ENCODE results near the gene PARD6G.
"Not testable (repeated sequence)": the region's sequence is repeated elsewhere in the genome, so short reads cannot be mapped to it uniquely, and the experiment has no call there.

Gene PARD6G

DNA sequence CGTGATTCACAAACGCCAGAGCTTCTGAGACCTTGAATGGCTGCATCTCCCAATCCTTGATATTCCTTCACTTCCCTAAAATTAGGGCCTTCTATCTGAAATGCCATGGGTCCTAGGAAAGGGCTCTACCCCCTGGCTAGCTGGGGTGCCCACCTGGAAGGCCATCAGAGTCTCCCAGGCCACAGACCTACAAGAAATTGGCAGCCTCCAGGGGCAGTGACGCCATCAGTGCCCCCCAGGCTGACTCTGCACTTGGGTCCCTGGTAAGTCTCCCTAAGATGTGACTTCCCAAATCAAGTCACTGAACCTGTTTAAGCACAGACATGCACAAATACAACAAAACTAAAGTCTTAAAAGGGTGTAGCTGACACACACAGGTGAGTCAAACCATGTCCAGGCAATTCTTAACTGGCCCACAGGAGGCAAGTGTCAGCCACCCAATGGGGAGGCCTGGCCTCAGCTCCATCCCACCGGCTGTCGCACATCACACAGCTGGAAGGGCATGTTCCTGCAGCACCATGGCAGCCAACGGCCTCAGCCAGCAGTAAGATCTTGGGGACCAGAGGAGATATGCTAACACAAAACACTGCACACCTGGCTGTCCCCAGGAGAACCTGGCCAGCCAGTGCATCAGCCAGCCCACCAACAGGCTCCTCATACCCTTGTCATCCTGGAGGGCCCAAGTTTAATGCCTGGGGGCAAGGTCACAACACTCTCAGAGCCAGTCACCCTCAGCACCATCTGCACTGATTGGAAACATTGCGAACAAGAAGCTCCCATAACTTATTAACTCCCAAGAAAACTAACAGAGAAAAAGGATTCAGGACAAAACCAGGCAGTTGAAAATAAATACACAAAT, 5.2 kb downstream of the PARD6G start:
- DNase-seq (ENCODE audit: low spot score) = no peak
- FAIRE-seq = no peak

DNA sequence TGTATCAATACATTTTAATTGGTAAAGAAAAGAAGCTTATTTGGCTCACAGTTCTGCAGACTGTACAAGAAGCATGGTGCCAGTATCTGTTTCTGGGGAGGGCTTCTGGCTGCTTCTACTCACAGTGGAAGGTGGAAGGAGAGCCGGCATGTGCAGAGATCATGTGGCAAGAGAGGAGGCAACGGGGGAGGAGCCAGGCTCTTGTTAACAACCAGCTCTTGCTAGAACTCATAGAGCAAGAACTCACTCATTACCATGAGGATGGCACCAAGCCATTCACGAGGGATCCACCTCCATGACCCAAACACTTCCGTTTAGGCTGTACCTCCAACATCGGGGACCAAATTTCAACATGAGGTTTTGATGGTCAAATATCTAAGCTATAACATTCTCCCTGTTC, 7.5 kb downstream of the PARD6G start:
- DNase-seq (ENCODE audit: low spot score) (no peak), FAIRE-seq (no peak)

DNA sequence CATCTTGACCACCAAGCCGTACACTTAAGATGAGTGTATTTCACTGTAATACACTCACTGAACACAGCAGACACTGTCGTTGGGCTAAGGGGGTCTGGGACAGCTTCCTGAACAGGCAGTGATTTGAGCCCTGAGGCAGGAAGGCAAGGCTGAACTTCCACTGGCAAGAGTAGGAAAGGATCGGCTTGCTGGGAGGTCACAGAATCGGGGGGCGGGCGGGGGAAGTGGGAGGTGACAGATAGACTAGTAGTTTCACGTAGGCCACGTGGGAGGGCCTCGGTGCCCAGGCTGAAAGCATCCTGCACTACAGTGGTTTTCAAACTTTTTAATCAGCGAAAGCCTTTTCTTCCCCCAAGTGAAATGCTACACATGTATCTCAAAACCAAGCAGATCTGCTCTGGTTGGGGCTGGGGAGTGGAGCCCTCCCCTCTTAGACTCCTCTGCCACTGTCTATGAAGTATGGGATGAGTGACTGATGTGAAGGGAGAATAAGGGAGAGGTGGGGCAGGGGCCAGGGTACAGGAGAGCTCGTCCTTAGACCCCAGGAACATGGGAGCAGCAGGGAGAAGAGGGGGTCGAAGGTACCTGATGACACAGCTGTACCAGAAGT, 8.6 kb downstream of the PARD6G start:
- no peak for FAIRE-seq
- no peak for DNase-seq (ENCODE audit: low spot score)

DNA sequence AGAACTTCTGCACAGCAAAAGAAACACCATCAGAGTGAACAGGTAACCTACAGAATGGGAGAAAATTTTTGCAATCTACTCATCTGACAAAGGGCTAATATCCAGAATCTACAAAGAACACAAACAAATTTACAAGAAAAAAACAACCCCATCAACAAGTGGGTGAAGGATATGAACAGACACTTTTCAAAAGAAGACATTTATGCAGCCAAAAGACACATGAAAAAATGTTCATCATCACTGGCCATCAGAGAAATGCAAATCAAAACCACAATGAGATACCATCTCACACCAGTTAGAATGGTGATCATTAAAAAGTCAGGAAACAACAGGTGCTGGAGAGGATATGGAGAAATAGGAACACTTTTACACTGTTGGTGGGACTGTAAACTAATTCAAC, 9.8 kb downstream of the PARD6G start:
- not testable (repeated sequence) for FAIRE-seq

DNA sequence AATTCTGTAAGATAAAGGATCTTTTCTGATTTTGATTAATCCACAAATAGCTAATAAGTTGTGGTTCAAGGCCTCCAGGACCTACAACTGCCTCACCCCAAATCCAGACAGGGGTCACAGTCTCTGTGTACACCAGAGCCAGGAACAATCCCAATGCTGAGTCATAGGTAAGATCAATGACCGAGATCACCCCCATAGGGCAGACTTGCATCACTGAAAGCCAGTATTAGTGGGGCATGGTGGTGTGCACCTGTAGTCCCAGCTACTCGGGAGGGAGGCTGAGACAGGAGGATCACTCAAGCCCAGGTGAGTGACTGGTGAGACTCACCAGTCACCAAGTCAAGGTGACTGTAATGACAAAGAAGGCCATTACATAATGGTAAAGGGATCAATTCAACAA, 12.9 kb downstream of the PARD6G start:
- no peak for DNase-seq (ENCODE audit: low spot score)
- FAIRE-seq = no peak

More for the DNA sequence above, 9.8 kb downstream of the PARD6G start:
- not testable (repeated sequence) for DNase-seq (ENCODE audit: low spot score)

DNA sequence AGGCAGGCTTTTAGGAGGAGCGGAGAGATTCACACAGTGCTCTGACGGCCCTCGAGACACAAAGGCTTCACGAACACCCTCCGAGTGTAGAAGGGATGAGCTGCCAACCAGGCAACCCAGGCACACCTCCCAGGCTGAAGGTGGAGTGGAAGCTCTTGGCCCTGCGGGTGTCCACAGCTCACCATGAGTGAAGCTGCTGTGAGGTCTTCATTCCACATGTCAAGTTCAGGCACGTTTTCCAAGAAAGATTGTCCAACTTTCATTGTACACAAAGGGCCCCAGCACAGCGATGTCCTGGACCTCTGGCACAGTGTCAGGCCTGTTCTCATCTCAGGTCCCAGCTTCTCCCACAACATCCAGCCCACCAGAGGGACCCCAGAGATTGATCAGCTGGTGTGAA, 13.4 kb downstream of the PARD6G start:
- DNase-seq (ENCODE audit: low spot score) = no peak
- no peak for FAIRE-seq

DNA sequence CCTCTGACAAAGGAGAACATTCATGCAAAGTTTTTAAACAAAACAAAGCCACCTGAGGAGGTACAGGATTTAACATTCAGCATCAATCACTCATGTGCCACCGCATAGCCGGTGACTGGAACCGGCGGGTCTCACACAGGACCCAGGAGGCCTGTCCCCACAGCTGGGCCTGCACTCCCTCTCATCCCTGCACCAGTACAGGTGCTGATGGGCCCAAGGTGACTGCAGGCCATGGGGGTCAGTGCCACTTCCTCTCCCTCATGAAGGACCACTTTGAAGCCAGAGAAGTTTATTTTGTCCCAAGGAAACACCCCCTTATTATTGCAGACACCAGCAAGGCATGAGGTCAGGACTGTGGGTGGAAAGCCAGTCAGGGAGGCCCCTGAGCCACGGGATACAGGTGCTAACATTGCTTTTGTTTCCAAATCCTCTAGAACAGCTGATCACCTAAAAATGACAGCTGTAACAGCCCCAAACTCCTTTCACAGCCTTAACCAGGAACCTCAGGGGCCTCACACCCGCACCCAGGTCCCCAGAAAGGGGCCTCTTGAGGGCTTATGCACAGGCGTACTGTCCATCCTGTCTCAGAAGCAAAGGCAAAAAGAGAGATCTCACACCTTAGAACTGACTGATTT, 14.0 kb downstream of the PARD6G start:
- no peak for DNase-seq (ENCODE audit: low spot score)
- no peak for FAIRE-seq

DNA sequence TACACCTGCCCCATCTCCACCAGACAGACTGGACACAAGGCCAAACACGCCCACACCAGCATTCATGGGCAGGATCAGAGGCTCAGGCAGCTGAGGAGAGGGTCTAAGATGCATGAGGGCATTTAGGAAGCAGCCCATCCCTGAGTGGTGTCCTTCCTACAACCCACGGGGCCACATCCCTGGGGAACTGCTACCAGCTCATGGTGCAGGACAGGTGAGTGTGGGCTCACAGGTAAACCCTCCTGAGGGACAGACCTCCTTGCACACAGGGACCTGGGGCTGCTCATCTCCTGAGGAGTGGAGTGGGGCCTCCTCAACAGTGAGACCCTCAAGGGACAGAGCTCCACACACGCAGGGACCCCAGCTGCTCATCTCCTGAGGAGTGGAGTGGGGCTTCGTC, 14.6 kb downstream of the PARD6G start:
- DNase-seq (ENCODE audit: low spot score) (no peak), FAIRE-seq (no peak)

DNA sequence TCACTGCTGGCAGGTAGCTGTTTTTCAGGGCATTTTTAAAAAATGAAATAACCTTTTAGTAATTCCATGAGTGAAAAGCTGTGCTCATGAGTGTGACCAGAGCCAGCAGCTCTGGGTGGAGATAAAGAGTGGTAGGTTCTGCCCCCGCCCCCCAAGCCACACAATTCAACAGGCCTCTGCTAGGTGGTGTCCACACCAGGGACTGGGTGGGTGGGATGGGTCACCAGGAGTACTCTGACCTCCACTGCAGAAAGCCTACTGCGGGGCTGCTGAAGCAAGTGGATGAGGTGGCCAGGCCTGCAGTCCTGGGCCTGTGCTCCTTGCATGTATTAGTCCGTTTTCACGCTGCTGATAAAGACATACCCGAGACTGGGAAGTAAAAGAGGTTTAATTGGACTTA, 15.3 kb downstream of the PARD6G start:
- FAIRE-seq = no peak
- DNase-seq (ENCODE audit: low spot score) = no peak

DNA sequence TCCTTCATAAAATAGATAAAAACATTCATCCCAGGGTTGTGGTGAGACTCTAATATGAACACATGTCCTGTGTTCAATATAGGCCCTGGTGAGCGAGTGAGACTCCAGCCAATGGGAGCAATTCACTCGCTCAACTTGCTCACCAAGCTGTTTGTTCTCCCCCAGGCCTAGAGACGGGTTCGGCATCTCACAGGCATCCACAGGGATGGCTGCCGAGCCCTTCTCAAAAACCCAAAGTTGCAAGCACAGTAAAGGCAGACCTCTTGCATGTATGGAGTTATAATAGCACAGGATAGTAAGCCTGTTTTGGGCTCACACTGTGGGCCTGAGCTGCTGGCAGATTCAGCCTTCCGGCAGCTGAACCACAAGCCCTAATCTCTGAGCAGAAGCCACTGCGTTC, 15.7 kb downstream of the PARD6G start:
- FAIRE-seq (no peak), DNase-seq (ENCODE audit: low spot score) (no peak)

DNA sequence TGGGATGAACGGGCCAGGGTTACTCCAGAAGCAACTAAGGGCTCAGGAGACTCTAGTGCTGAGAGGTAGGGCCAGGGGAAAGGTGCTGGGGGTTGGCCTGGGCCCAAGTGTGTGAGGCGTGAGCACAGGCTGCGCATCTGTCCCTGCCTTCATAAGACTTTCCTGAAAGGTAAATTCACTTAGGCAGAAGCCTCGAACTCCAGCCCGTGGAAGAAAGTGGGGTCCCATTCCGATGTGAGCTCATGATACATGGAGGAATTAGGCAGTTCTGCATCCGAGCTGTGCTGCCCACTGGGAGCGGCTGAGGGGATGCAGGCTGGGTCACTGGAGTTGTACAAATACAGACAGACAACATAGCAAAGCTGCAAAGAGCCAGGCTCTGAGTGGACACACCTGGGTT, 16.2 kb downstream of the PARD6G start:
- DNase-seq (ENCODE audit: low spot score) (no peak), FAIRE-seq (no peak)

DNA sequence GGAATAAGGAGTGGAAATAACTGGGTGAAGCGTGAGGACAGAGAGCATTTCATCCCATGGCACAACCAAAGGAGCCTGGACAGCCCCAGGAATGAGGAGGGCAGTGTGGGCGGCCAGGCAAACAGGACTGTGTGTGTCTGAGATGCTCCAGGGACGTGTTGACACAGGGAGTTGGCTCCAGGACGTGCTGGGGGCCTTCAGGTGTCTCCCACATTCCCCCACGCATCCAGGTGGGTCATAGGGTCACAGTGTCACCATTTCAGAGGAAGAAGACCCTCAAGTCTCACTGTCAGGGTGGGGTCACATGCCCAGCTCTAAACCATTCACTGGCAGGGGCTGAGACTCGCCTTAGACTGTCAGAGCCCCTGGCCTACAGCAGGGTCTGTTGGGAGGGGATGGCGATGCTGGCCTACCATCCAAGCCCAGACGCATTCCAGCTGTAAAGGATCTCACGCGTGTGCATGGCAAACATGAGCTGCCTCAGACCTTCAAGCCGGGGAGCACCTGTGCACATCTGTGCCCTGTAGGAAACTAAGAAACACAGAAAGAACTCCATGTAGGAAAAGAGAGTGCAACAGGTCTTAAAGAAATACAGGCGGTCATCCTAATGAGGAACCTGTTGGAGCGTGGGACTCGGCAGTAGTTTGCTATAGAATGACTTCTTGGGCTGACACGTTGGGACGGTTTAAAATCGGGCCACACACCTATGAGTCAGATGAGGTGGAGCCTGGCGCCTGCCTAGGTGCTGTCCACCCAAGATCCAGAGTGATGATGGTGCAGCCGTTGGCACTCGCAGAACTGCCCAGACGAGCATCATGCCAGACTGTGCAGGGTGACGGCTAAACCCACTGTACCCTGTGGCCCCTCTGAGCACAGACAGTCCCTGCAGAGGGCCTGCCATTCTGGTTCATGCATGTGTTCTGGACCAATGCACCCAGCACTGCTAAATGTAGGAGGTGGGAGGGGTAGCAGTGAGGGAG, 17.3 kb downstream of the PARD6G start:
- FAIRE-seq (no peak), DNase-seq (ENCODE audit: low spot score) (no peak)

DNA sequence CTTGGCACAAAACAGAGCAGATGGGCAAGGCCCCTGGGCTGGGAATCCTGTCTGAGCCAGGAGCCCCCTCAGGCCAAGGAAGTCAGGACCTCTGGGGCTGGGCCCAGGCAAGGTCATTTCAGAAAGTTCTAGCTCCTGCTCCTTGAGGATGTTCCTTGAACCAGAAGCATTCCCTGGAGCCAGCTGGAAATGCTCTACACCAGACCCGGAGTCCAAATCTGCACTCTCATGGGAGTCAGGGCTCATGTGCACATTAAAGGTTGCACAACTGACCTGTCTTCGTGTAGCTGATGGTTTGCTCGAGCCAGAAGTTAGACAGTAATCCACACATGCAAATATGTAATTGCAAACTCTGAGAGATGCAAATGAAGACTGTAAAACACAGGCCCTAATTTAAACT, 18.0 kb downstream of the PARD6G start:
- no peak for DNase-seq (ENCODE audit: low spot score)
- no peak for FAIRE-seq

DNA sequence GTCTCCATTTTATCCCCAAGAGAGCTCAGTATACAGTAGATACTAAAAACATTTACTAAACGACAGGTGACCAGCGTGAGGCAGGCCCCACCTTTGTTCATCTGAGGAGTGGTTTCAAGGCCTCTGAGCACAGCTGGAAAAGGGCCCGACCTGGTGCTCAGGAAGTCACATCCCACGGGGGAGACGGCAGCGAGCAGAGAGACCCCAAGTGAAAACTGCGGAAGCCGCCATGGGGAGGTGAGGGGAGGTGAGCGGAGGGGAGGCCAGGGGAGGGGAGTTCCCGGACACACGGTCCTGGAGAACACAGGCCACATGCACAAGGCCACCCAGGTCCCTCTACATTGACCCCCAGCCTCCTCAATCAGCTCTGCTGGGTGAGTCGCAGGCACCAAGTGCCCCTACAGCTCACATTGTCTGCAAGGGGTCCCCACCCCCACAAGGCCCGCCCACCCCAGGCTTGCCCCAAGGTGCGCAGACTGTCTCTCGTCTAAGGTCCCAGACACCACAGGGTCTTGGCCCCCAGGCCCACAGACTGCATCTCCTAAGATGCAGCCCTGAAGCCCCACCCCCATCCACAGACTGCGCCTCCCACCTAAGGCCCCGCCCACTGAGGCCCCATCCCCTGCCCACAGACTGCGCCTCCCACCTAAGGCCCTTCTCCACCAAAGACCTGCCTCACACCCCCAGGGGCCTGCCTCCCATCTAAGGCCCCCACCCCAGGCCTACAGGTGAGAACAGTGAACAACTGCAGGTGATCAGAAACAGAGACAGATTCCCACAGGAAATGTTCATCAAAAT, 19.1 kb downstream of the PARD6G start:
- no peak for FAIRE-seq
- DNase-seq (ENCODE audit: low spot score) = no peak

DNA sequence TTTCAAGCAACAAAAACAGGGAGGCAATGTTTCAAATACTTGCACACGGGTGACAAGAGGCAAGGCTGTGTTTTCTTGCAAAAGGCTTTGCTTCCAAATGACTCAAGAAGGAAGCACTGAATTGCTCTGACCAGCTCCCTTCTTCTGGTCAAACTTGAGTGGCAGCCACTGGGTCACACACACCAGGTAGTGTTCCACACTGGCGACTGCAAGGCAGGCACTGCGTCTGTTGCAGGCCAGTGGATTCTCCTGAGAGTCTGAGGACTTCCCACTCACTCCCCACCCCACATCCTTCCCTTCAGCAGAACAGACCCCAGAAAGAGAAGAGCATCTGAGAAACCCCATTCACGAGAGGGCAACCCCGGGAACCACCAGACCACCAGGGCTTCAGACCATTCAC, 19.8 kb downstream of the PARD6G start:
- FAIRE-seq = no peak
- no peak for DNase-seq (ENCODE audit: low spot score)

DNA sequence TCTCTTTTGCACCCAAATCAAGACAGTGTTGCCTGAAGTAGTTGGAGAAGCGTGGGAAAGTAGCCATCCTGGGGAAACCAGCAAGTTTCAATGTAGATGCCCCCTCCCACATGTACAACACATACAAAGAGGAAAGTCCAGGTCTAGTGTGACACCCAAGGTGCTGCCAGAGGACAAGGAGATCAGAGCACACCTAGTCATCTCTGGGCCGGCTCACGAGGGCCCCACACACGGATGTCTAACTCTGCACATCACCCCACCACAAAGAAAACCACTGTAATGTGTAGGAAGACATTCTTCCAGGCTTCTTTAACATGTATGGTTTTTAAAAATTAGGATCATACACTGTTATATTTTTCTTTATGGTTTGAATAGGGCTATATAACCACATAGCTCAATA, 21.6 kb downstream of the PARD6G start:
- DNase-seq (ENCODE audit: low spot score) (no peak), FAIRE-seq (no peak)

DNA sequence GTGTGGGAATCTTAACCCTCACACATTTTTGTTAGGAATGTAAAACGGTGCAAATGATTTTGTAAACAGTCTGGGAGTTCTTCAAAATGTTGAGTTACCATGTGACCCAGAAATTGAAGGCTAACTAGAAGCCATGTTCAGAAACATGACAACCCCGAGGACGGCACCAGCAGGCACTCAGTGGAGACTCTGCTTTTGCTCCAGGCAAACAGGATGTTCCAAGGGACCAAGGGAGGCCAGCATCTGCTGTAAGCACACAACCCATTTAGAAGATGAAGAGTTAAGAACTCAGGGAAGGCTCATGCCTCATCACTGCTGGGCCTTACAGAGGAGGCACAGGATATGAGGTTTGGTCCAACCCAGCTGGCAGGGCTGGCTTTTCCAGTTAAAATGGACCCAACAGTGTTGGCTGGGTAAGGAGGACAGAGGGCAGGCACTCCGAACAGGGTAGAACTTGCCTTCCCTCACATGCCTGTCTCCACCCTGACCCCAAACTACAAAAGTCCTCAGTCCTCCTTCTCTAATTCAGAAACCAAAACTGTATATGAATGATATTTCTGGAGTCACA, 23.6 kb downstream of the PARD6G start:
- FAIRE-seq (no peak), DNase-seq (ENCODE audit: low spot score) (no peak)

DNA sequence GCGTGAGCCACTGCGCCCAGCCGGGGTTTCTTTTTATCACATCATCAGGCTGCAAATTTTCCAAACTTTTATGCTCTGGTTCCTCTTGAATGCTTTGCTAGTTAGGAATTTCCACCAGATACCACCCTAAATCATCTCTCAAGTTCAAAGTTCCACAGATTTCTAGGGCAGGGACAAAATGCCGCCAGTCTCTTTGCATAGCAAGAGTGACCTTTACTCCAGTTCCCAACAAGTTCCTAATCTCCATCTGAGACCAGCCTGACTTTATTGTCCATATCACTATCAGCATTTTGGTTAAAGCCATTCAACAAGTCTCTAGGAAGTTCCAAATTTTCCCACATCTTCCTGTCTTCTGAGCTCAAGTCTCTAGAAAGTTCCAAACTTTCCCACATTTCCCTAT, 27.8 kb downstream of the PARD6G start:
- FAIRE-seq; DNase-seq (ENCODE audit: low spot score): not testable (repeated sequence)

DNA sequence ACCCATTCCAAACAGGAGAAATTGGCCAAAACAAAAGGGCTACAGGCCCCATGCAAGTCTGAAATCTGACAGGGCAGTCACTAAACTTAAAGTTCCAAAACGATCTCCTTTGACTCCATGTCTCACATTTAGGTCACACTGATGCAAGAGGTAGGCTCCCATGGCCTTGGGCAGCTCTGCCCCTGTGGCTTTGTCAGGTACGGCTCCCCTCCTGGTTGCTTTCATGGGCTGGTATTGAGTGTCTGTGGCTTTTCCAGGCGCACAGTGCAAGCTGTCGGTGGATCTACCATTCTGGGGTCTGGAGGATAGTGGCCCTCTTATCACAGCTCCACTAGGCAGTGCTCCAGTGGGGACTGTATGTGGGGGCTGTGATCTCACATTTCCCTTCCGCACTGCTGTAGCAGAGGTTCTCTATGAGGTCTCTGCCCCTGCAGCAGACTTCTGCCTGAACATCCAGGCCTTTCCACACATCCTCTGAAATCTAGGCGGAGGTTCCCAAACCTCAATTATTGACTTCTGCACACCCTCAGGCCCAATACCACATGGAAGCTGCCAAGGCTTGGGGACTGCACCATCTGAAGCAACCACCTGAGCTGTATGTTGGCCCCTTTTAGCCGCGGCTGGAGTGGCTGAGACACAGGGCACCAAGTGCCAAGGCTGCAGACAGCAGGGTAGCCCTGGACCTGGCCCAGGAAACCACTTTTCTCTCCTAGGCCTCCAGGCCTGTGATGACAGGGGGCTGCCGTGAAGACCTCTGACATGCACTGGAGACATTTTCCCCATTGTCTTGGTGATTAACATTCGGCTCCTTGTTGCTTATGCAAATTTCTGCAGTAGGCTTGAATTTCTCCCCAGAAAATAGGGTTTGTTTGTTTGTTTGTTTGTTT, 28.7 kb downstream of the PARD6G start:
- no peak for DNase-seq (ENCODE audit: low spot score)
- no peak for FAIRE-seq
